GM18951 (cell line): Measurements from ENCODE around the gene LPCAT1.
"Not testable (repeated sequence)": the region's sequence is repeated elsewhere in the genome, so short reads cannot be mapped to it uniquely, and the experiment has no call there.

Source experiments
- POLR2A ChIP-seq: IDR thresholded peaks from 4 replicates; pipeline ENCODE4 v1.6.1; 2011; ENCODE audit warnings: mild to moderate bottlenecking; ENCODE audit not compliant: insufficient read length, insufficient read depth; ENCODE audit errors: extremely low read depth
- in situ Hi-C: fragments of 300-500 bp; cut with MboI; formaldehyde crosslinking; loops from one replicate; pipeline ENCODE4 v1.12.0; 2022; ENCODE audit warnings: low sequenced_read_pairs, mixed read lengths, inconsistent platforms; ENCODE audit not compliant: unreplicated experiment

The LPCAT1 gene

GRCh38 chr5:1423901-1424603 is 99.7 kb downstream of the LPCAT1 start:
- TF ChIP-seq POLR2A = no peak
- in situ Hi-C loops = no loop called here

DNA sequence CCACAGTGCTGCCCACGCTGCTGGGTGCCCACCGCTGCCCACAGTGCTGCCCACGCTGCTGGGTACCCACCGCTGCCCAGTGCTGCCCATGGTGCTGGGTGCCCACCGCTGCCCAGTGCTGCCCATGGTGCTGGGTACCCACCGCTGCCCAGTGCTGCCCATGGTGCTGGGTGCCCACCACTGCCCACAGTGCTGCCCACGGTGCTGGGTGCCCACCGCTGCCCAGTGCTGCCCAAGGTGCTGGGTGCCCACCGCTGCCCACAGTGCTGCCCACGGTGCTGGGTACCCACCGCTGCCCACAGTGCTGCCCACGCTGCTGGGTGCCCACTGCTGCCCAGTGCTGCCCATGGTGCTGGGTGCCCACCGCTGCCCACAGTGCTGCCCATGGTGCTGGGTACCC is 101.2 kb downstream of the LPCAT1 start:
- in situ Hi-C loops = not testable (repeated sequence)

- no peak for TF ChIP-seq POLR2A
- in situ Hi-C loops = no loop called here
Measured at GRCh38 chr5:1421521-1422341, 102.0 kb downstream of the LPCAT1 start.

DNA sequence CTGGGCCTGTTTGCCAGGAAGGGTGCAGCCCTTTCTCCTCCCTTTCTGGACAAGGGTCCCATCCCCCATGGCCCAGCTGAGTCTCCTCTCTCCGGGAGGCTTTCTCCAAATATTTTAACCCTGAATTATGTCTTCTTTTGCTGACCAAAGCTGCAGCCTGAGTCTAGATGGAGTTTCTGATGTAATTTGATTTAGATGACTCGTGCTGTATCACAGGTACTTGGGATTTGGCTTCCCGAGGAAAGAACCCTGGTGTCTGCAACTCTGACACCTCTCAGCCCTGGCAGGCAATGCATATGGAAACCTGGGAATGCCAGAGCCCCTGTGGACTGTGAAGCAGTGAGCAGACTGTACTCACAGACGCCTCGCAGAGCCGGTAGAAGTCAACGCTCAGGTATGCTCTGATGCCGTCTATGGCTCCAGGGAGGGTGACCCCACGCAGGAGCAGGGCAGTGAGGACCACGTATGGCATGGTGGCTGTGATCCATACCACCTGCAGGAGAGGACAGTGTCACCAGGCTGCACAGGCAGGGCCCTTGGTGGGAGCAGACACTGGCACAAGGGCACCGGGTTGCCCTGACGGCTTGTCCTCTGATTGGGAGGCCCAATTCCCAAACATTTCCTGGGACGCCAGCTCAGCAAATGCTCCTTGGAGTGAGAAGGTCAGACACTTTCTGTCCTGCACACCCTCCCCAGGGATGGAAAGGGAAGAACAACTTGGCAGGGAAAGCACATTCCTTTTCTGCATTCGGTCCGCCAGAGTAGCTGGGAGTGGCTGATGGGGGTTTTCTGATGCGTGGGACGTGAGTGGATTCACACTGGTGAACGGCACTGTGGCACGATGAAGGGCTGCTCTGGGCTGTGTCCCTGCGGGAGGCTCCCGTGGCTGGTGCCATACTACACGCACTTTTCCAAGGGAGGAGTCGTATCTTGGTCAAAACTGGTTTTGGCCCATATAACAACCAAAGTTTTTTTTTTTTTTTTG is 103.3 kb downstream of the LPCAT1 start:
- in situ Hi-C loops = no loop called here
- no peak for TF ChIP-seq POLR2A

DNA sequence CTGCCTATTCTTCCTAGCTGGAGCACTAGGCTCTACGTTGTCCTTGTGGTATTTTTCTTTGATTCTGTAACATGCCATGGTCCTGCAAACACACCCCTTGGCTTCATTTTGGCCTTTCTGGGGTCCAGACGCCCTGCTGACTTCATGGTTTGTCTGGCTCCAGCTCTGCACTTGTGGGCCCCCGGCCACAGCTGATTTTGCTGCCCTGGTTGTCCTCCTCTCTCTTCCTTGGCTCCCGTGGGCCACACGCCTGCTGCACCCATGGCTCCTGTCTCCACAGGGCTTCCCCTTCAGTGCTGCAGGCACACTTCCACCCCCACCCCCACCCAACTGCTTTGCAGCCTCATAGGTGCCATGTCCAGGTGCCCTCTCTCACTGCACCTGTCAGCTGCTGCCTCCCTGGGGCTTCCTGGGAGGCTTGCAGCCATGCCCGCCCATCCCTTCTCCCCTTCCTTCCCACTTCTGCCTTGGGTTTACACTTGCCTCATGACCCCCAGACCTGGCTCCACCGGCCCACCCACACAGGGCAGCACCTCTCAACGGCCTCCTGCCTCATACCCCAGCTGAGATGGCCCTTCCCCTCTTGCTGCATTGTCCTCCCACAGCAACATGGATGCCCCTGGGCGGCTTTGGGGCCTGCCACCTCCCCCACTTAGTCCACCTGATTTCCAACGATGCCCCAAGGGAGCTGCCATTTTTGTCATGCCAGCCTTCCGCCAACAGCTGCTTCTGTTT is 104.1 kb downstream of the LPCAT1 start:
- in situ Hi-C loops = no loop called here
- no peak for TF ChIP-seq POLR2A

DNA sequence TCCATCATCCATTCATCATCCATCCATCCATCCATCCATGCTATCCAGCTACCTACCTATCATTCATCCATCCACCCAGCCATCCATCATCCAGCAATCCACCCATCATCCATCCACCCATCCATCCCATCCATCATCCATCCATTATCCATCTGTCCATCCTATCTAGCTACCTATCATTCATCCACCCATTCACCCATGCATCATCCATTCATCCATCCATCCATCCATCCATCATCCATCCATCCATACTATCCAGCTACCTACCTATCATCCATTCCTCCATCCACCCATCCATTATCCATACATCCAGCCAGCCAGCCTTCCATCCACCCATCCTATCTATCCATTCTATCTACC is 104.9 kb downstream of the LPCAT1 start:
- no peak for TF ChIP-seq POLR2A
- in situ Hi-C loops = no loop called here

DNA sequence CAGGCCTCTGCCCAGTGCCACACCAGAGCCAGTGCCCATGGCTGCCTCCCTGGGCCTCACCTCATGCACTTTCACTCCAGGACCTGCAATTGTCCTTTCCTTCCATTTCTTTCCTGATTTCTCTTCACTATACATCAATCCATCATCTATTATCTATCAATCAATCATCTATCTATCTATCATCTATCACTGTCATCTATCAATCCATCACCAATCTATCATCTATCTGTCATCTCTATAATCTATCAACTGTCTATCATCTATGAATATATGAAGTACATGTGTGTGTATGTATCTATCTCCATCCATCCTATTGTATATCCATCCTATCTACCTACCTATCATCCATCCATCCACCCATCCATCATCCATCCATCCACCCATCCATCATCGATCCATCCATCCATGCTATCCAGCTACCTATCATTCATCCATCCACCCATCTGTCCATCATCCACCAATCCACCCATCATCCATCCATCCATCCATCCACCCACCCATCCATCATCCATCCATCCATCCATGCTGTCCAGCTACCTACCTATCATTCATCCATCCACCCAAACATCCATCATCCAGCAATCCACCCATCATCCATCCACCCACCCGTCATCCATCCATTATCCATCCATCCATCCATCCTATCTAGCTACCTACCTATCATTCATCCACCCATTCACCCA is 105.4 kb downstream of the LPCAT1 start:
- in situ Hi-C loops = no loop called here
- TF ChIP-seq POLR2A = no peak

DNA sequence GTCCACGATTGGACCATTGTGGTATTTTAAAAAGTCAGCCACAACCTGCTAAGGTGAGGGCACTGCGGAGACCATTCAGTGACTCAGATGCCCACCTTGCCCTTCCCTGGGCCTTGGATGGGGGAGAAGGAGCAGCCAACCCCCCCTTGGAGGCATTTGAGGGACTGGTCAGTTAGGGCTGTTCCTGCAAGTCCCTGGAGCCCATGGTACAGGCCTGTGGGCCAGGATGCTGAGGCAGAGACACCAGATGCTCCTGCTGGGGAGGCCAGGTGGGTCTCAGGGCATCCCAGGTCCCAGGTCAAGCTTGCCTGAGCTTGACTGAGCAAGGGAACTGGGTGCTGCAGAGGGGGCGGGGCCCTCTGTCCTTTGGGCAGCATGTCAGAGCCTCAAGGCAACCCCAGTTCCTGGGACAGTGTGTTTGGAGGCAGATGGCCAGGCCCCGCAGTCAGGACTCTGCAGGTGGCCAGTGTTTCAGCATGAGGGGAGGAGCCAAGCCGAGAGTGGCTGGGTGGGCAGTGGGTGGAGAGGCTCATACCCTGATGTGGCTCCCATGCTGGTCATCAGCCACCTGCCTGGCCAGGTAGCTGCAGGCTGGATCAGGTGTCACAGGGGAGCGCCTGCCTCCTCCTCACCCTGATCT is 106.1 kb downstream of the LPCAT1 start:
- no peak for TF ChIP-seq POLR2A
- in situ Hi-C loops = no loop called here

DNA sequence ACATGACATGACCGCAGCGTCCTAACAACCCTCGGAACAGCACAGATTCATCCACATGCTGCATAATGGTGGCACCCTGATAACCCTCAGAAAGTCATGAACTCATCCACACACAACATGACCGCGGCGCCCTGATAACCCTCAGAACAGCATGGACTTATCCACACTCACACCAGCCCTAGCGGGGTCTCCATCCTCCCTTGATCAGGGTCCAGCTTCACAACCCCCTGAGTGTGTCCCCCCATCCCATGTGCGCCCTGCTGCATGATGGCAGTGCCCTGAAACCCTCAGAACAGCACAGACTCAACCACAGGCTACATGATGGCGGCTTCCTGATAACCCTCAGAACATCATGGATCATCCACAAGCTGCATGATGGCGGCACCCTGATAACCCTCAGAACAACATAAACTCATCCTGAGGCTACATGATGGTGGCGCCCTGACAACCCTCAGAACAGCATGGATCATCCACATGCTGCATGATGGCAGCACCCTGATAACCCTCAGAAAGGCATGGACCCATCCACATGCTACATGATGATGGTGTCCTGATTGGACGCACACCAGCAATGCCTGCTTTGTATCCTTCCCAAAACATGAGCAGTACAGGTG is 106.8 kb downstream of the LPCAT1 start:
- in situ Hi-C loops = no loop called here
- TF ChIP-seq POLR2A = no peak

DNA sequence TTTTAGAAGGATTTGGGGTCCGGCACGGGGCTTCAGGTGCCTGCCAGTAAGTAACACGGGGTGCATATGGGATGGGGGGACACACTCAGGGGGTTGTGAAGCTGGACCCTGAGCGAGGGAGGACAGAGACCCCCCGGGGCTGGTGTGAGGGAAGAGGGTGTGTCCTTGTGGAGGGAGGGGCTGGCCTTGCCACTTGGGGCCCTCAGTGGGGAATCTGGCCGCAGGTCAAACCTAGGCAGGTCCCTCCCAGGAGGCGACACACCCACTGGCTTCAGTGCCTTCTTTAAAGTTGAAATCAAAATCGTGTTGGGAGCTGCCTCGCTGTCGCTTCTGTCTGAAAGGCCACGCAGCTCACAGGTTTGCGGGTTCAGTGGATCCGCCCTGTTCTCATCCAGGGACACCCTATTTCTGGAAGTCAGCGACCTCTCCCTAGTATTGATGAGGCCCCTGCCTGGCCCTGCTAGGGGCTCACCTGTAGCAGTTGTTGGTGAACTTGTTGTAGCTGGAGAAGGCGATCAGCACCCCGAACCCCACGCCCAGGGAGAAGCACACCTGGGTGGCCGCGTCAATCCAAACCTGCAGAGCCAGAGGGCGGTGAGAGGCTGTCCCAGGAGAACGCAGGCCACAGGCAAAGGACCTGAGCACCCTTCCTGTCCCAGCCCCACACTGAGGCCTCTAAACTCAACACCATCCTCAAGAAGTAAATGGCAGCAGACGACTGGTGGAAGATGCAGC is 108.0 kb downstream of the LPCAT1 start:
- no peak for TF ChIP-seq POLR2A
- in situ Hi-C loops = no loop called here

DNA sequence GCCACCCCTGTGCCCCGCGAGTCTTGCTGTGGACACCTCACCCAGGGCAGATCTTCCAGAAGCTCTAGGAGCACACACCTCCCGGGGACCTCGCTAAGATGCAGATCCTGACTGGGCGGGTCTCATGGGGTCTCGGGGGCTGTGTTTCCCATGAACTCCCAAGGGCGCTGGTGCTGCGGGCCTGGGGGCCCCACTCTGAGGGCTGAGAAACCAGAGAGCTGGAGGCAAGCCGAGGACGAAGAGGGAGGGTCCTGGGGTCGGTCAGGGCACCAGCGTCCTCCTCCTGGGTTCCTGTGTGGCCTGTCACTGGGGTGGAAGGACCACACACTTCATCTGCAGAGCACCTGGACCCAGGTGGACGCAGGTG is 108.7 kb downstream of the LPCAT1 start:
- in situ Hi-C loops = no loop called here
- no peak for TF ChIP-seq POLR2A
